Measurements from ENCODE around the gene LRRTM3.

Gene LRRTM3

GRCh38 chr10:67112765-67113164 lies 186.9 kb downstream of the LRRTM3 start:
- no peak for TF ChIP-seq CTCF (conservative IDR thresholded peaks at IDR 0.05; ENCODE audit: control insufficient read depth, insufficient read depth, low read depth, low read length)
- DNase-seq (ENCODE audit: low read depth): no peak
- no peak overlapping the region for H3K4me3 ChIP-seq (ENCODE audit: control insufficient read depth, low read depth, low read length)

- no peak for TF ChIP-seq CTCF (conservative IDR thresholded peaks at IDR 0.05; ENCODE audit: control insufficient read depth, insufficient read depth, low read depth, low read length)
- no peak overlapping the region for H3K4me3 ChIP-seq (ENCODE audit: control insufficient read depth, low read depth, low read length)
- DNase-seq (ENCODE audit: low read depth): no peak
Observed at GRCh38 chr10:67114945-67115344, 189.1 kb downstream of the LRRTM3 start.

GRCh38 chr10:67115972-67116371 lies 190.1 kb downstream of the LRRTM3 start:
- no peak for DNase-seq (ENCODE audit: low read depth)

GRCh38 chr10:67119651-67120050 lies 193.8 kb downstream of the LRRTM3 start:
- no peak for DNase-seq (ENCODE audit: low read depth)
- no peak for TF ChIP-seq CTCF (conservative IDR thresholded peaks at IDR 0.05; ENCODE audit: control insufficient read depth, insufficient read depth, low read depth, low read length)
- no peak overlapping the region for H3K4me3 ChIP-seq (ENCODE audit: control insufficient read depth, low read depth, low read length)

More at GRCh38 chr10:67115972-67116371, 190.1 kb downstream of the LRRTM3 start:
- TF ChIP-seq CTCF (conservative IDR thresholded peaks at IDR 0.05; ENCODE audit: control insufficient read depth, insufficient read depth, low read depth, low read length): no peak
- no peak overlapping the region for H3K4me3 ChIP-seq (ENCODE audit: control insufficient read depth, low read depth, low read length)

- DNase-seq (ENCODE audit: low read depth): no peak
- TF ChIP-seq CTCF (conservative IDR thresholded peaks at IDR 0.05; ENCODE audit: control insufficient read depth, insufficient read depth, low read depth, low read length): no peak
- H3K4me3 ChIP-seq (ENCODE audit: control insufficient read depth, low read depth, low read length): no peak overlapping the region
Observed at GRCh38 chr10:67127441-67127840, 201.6 kb downstream of the LRRTM3 start.

- no peak for DNase-seq (ENCODE audit: low read depth)
- no peak for TF ChIP-seq CTCF (conservative IDR thresholded peaks at IDR 0.05; ENCODE audit: control insufficient read depth, insufficient read depth, low read depth, low read length)
- no peak overlapping the region for H3K4me3 ChIP-seq (ENCODE audit: control insufficient read depth, low read depth, low read length)
Observed at GRCh38 chr10:67140641-67141040, 214.8 kb downstream of the LRRTM3 start.

- TF ChIP-seq CTCF (conservative IDR thresholded peaks at IDR 0.05; ENCODE audit: control insufficient read depth, insufficient read depth, low read depth, low read length): no peak
- DNase-seq (ENCODE audit: low read depth): no peak
- no peak overlapping the region for H3K4me3 ChIP-seq (ENCODE audit: control insufficient read depth, low read depth, low read length)
Observed at GRCh38 chr10:67141300-67141699, 215.5 kb downstream of the LRRTM3 start.
